ENCODE results near the gene WDR18. TPM values are rescaled to one million over a fixed set of nuclear protein-coding genes. Genes with fewer than 3 reads are reported as not detected.

WDR18 gene
- total and polyA plus RNA-seq, 2 donors from 2014 or later = 40.3 to 77.2 TPM

DNA sequence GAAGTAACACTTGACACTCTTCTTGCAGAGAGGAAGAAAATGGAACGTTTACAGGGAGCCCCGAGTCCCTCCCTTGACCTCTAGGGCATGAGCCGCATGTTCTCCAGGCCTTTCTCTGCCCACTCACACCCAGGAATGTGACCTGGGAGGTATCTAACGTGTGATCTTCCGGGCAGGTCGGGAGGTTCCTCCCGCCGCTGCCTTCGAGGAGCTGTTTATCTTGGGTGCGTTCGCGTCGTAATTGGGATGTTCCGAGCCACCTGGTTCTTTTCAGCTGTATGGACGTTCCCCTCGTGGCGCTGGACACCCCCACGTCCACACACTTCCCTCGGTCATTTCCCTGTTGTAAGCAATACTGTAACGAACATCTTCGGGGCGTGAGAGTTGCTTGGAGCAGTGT, 44.7 kb upstream of the WDR18 start:
- H3K27ac ChIP-seq (ENCODE audit: low read depth in 2 of 2, low read length in 2 of 2) = no peak overlapping the region
- DNase-seq (no peak), FAIRE-seq (no peak)
- peaks cover 0 to 2% (median 0%) of the 10 kb centered on the region in 3 donors for H3K36me3 ChIP-seq (ENCODE audit: control insufficient read depth in 2 of 3, insufficient read depth in 3 of 3, low read length in 3 of 3)
- no peak for TF ChIP-seq CTCF (IDR thresholded peaks at IDR 0.05; ENCODE audit: borderline replicate concordance, extremely low read depth, insufficient read depth)
- H3K4me3 ChIP-seq (ENCODE audit: low read length in 3 of 3) = no peak overlapping the region
- no peak overlapping the region for H3K9ac ChIP-seq (ENCODE audit: low read length in 3 of 3)
- no peaks in the 10 kb centered on the region for H3K27me3 ChIP-seq (ENCODE audit: control insufficient read depth, insufficient read depth, low read length)
- no peaks in the 10 kb centered on the region for H3K9me3 ChIP-seq (ENCODE audit: control insufficient read depth in 2 of 3, insufficient read depth in 1 of 3, low read length in 3 of 3)
- intact Hi-C loops (cut with DNase I) = no loop called here
- H3K4me1 ChIP-seq (ENCODE audit: control insufficient read depth in 2 of 3, insufficient read depth in 2 of 3, low read depth in 1 of 3, low read length in 3 of 3) = peaks cover 0 to 43% (median 7%) of the 10 kb centered on the region in 3 donors

GRCh38 chr19:939922-940321, 44.2 kb upstream of the WDR18 start:
- TF ChIP-seq CTCF (IDR thresholded peaks at IDR 0.05; ENCODE audit: borderline replicate concordance, extremely low read depth, insufficient read depth) = no peak
- DNase-seq = no peak
- Histone ChIP-seq H3K9ac (ENCODE audit: low read length in 3 of 3) (peak overlapping the region in 1 of 3 donors; percentile 34), H3K27me3 (ENCODE audit: control insufficient read depth, insufficient read depth, low read length) (no peaks in the 10 kb centered on the region), H3K9me3 (ENCODE audit: control insufficient read depth in 2 of 3, insufficient read depth in 1 of 3, low read length in 3 of 3) (no peaks in the 10 kb centered on the region), H3K4me1 (ENCODE audit: control insufficient read depth in 2 of 3, insufficient read depth in 2 of 3, low read depth in 1 of 3, low read length in 3 of 3) (peaks cover 0 to 43% (median 9%) of the 10 kb centered on the region in 3 donors), H3K27ac (ENCODE audit: low read depth in 2 of 2, low read length in 2 of 2) (peak overlapping the region; percentile 72 to 78), H3K36me3 (ENCODE audit: control insufficient read depth in 2 of 3, insufficient read depth in 3 of 3, low read length in 3 of 3) (peaks cover 0 to 2% (median 0%) of the 10 kb centered on the region in 3 donors), H3K4me3 (ENCODE audit: low read length in 3 of 3) (no peak overlapping the region)
- intact Hi-C loops (cut with DNase I) = no loop called here
- no peak for FAIRE-seq

GRCh38 chr19:940591-941291, 43.4 kb upstream of the WDR18 start:
- Histone ChIP-seq H3K27ac (ENCODE audit: low read depth in 2 of 2, low read length in 2 of 2) (peak overlapping the region; percentile 72 to 78), H3K9me3 (ENCODE audit: control insufficient read depth in 2 of 3, insufficient read depth in 1 of 3, low read length in 3 of 3) (no peaks in the 10 kb centered on the region), H3K36me3 (ENCODE audit: control insufficient read depth in 2 of 3, insufficient read depth in 3 of 3, low read length in 3 of 3) (peaks cover 0 to 2% (median 0%) of the 10 kb centered on the region in 3 donors), H3K4me3 (ENCODE audit: low read length in 3 of 3) (peak overlapping the region in 1 of 3 donors; percentile 43), H3K27me3 (ENCODE audit: control insufficient read depth, insufficient read depth, low read length) (no peaks in the 10 kb centered on the region), H3K9ac (ENCODE audit: low read length in 3 of 3) (peak overlapping the region in 1 of 3 donors; percentile 46), H3K4me1 (ENCODE audit: control insufficient read depth in 2 of 3, insufficient read depth in 2 of 3, low read depth in 1 of 3, low read length in 3 of 3) (peaks cover 0 to 47% (median 9%) of the 10 kb centered on the region in 3 donors)
- FAIRE-seq (no peak), DNase-seq (peak in 1 of 5 donors; percentile 95)
- TF ChIP-seq CTCF (IDR thresholded peaks at IDR 0.05; ENCODE audit: borderline replicate concordance, extremely low read depth, insufficient read depth) = no peak
- intact Hi-C loops (cut with DNase I) = no loop called here
